HG02759 (cell line): ENCODE measurements around the gene ABHD11.
A peak's percentile ranks its signal among the peaks of the same experiment; 100 is the strongest.
"Not testable (repeated sequence)": the region's sequence is repeated elsewhere in the genome, so short reads cannot be mapped to it uniquely, and the experiment has no call there.

ENCODE experiments used
- ATAC-seq: cut with Tn5 transposase; IDR thresholded peaks from one replicate; pipeline ENCODE4 v1.9.1; 2021; ENCODE audit warnings: mild to moderate bottlenecking, moderate library complexity; ENCODE audit not compliant: unreplicated experiment

Gene ABHD11

GRCh38 chr7:73720443-73720842, 18.2 kb downstream of the ABHD11 start:
- ATAC-seq = not testable (repeated sequence)

GRCh38 chr7:73719806-73720169, 18.8 kb downstream of the ABHD11 start:
- ATAC-seq = peak; percentile 11

DNA sequence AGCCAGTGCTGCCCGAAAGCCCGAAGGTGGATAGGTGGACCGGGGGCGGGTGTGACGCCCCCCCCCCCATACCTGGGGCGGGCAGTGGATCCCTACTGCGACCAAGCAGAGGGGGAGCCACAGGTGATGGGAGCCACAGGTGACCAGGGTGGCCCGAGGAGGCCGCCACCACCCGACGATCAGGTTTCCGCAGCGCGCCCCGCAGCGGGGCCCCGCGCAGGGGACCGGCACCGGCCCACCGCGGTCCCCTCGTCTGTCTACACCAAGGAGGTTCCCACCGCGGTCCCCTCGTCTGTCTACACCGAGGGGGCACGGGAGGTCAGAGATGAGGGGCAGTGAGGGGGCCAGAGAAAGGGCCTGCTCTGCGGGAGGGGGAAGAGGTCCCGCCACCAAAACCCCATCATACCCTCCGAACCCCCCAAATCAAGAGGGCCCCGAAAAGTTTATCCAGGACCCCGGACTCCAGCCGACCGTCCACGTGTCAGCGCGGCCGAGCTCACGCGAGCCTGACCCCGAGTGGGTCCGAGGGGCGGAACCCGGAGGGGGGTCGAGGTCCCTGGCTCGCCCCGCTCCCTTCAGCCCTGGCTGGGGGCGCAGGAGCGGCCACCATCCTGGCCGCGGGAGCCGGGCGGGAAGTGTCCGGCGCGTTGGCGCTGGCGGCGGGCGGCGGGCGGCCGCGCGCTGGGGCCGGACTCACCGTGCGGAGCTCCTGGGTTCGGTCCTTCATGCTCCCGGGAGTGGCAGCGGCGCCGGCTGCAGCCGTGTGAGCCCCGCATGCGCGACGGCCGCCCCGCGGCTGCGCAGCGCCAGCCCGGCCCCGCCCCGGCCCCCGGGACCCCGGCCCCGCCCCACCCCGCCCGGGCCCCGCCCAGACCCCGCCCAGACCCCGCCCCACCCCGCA, 19.4 kb downstream of the ABHD11 start, which contains the start of gene STX1A:
STX1A (minus strand) TSS at position 765 of the 901 bp plus-strand sequence; CDS start at position 727, 38 bp downstream.
- ATAC-seq = peak; percentile 72

GRCh38 chr7:73718438-73718881, 20.1 kb downstream of the ABHD11 start:
- no peak for ATAC-seq

- ATAC-seq = peak; percentile 39
Observed at GRCh38 chr7:73717991-73718405, 20.6 kb downstream of the ABHD11 start.

DNA sequence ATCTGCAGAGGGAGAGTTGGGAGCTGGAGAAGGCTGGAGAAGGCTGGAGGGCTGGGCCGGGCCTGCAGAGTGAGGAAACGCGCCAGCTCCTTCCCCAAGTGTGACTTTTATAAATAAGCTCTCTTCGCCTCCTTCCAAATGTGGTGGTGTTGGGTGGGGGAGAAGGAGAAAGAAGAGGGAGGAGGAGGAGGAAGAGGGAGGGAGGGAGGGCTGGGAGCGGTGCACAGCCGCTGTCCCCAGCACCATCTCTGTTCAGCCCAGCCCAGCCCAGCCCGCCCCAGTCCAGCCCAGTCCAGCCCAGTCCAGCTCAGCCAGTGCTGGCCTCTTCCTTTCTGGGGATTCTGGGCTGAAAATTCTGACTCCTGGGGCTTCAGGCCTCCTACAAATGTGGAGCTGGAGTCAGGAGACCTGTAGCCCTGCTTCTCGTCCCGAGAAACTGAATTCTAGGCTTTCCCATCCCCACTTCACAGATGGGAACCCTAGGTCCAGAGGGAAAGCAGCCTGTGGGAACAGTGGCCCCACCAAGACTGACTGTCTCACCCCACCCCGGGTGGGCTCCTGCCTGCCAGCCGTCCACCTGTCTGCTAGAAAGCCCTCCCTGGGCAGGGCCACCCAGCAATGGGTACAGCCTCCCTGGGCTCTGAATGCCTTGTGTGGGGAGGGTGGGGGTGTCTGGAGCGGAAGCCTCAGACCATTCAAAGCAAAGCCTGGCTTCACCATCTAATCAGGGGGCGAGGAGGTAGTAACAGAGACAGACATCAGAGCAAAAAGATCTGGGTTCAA, 21.4 kb downstream of the ABHD11 start:
- ATAC-seq = no peak

- ATAC-seq = no peak
Observed at GRCh38 chr7:73716318-73716890, 22.2 kb downstream of the ABHD11 start.

DNA sequence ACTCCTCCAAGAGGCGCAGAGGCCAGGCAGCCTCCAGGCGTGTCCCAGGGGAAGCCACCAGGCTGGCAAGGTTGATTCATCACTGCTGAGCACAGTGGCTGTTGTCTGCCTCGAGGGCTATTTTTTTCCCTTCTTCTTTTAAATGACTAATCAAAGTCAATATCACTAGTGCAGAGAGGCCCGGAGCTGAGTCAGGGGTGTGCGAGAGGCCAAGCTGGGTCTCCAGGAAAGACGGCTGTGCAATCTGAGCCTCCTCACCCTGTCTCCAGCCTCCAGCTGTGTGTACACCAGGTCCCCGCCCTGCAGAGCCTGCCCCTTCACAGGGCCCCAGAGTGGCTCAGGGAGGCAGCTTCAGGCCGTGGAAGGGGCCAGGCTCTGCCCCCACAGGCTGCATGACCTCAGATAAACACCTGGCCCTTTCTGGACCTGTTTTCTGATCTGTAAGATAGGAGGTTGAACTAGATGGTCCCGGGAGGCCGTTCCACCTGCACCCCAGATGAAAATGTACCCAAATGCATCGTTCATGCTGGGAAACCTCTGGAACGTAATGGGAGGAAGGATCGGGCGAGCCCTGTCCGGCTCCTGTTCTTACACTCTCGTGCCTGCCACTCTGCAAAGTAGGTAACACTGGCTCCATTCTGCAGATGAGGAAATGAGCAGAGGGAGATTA, 22.8 kb downstream of the ABHD11 start:
- peak; percentile 34 for ATAC-seq

DNA sequence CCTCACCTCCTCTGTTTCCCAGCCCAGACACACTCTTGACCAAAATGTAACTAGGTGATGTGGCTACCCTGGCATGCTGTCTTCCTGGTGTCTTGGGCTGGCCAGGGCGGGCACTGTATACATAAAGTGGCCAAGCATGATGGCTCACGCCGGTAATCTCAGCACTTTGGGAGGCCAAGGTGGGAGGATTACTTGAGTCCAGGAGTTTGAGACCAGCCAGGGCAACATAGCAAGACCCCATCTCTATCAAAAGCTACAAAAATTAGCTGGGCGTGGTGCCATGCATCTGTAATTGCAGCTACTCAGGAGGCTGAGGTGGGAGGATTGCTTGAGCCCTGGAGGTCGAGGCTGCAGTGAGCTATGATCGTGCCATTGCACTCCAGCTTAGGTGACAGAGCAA, 25.3 kb downstream of the ABHD11 start:
- not testable (repeated sequence) for ATAC-seq

GRCh38 chr7:73712773-73713172, 25.8 kb downstream of the ABHD11 start:
- no peak for ATAC-seq

DNA sequence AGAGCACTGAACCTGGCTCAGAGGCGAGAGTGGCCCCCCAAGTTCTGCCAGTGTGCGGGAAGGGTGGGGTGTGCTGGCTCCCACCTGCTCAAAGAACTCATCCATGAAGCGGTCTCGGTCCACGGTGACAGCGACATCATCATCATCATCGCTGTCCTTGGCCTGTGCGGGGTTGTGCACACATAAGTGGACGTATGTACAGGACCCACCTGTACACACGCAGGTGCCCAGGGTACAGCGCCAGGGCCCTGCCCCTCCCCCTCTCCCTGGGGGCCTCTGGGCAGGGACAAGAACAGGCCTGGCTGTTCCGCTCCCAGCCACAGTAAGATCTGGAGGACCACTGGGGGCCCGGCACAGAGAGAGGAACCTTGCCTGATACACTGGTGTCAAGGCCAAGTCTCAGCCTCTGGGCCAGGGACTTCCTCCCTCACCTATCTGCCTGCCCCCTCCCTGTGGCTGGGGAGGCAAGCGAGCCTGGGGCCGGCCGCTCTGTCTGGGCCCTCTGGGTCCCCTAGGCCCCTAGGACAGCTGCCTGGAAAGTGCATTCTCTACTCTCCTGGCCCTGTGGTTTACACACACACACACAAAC, 29.5 kb downstream of the ABHD11 start:
- no peak for ATAC-seq

GRCh38 chr7:73707045-73707631, 31.5 kb downstream of the ABHD11 start:
- no peak for ATAC-seq

GRCh38 chr7:73706126-73707044, 32.2 kb downstream of the ABHD11 start:
- no peak for ATAC-seq

DNA sequence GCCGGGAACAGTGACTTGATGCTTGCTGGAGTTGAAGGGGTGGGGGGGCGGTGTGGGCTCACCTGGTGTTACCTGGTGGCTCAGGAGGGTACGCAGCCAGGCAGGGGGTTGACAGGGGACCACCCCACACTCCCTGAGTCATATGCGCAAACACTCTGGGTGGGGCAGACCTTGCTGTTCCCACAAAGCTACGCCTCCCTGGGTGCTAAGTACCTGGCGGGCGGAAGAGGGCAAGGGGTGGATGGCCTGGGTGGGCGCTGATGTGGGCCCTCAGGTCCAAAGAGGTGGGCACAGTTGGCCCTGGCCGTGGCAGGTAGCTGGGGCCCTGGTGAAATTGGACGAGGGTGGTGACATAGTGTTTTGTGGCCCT, 33.1 kb downstream of the ABHD11 start:
- ATAC-seq = no peak

GRCh38 chr7:73704640-73705550, 33.7 kb downstream of the ABHD11 start:
- no peak for ATAC-seq

DNA sequence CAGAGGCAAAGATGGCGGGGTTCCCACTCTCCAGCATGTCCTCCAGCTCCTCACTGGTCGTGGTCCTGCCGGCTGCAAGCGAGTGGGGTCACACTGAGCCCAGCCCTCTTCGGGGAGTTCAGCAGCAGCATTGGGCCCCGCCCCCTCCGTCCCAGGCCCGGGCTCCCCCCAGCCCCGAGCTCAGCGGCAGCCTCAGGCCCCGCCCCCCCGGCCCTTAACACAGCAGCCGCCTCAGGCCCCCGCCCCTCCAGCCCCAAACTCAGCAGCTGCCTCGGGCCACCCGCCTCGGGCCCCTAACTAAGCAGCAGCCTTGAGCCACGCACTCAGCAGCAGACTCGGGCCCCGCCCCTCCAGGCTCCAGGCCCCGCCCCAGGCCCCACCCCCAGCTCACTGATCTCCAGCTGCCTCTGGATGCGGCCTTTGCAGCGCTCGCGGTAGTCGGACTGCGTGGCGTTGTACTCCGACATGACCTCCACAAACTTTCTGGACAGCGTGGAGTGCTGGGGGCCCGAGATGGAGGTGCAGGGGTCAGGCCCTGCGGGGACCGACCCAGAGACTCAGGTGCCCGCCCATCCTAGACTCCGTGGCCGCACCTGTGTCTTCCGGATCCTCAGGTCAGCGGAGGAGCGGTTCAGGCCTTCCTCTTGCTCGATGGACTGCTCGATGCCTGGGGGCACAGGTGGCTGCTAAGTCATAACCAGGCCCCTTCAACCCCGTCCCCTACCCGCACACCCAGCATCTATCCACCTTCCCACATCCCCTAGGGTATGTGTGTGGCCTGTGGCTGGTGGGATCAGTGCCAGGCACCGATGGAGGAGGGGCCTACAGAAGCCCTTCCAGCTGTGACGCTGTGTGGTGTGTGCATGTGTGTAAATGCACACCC, 34.6 kb downstream of the ABHD11 start:
- ATAC-seq = no peak

GRCh38 chr7:73703225-73703624, 35.4 kb downstream of the ABHD11 start:
- no peak for ATAC-seq
